T-cell (primary cell): ENCODE data around the gene ZCWPW2. TPM values are rescaled to one million over a fixed set of nuclear protein-coding genes. Genes with fewer than 3 reads are reported as not detected.

Experiments
- ATAC-seq, 4 experiments: fragments of 200-7000 bp in 3 of 4; fragments of 150-1000 bp in 1 of 4; cut with Tn5 transposase; replicated peaks in 1 of 4; 1 replicate in 3 of 4; 2 replicates in 1 of 4; pipeline ENCODE4 v1.10.0; 2021; ENCODE audit warnings: moderate library complexity in 3 of 4, mild to moderate bottlenecking in 2 of 4, moderate number of reproducible peaks in 1 of 4
- CTCF ChIA-PET, 2 donors: fragments of 300-600 bp; sonication (Branson Sonifier 250); formaldehyde crosslinking; loops; one replicate each; lab custom pipeline; 2022; ENCODE audit warnings: antibody characterized with exemption in 2 of 2; lab: Charles Lee
- POLR2A ChIA-PET, 2 donors: fragments of 300-600 bp; sonication (Branson Sonifier 250); formaldehyde crosslinking; loops; one replicate each; lab custom pipeline; 2022; ENCODE audit warnings: antibody characterized with exemption in 2 of 2; lab: Charles Lee
- DNase-seq, 35 experiments: peaks; one replicate each; pipeline versions ENCODE4 v3.0.0 to v3.0.0-alpha.2; 2013 to 2023
- H3K27ac ChIP-seq: one replicate; pipeline ENCODE4 v1.5.1; 2013; ENCODE audit warnings: low read length
- H3K27me3 ChIP-seq, 2 experiments: replicated peaks in 1 of 2; 1 replicate in 1 of 2; 2 replicates in 1 of 2; pipeline versions ENCODE4 v1.6.1 to v1.7.0; 2013; ENCODE audit warnings: low read length in 1 of 2, mixed read lengths in 1 of 2; ENCODE audit not compliant: control insufficient read depth in 2 of 2, insufficient read depth in 2 of 2; ENCODE audit errors: extremely low read depth in 1 of 2
- H3K36me3 ChIP-seq, 2 donors: 1 replicate in 1 of 2; 2 replicates in 1 of 2; pipeline versions ENCODE4 v1.6.1 to v1.7.0; 2013; ENCODE audit warnings: low read length in 1 of 2; ENCODE audit not compliant: control insufficient read depth in 2 of 2, insufficient read depth in 1 of 2; ENCODE audit errors: extremely low read depth in 1 of 2
- H3K4me1 ChIP-seq, 2 experiments: 1 replicate in 1 of 2; 2 replicates in 1 of 2; pipeline versions ENCODE4 v1.6.1 to v1.7.0; 2013; ENCODE audit warnings: low read length in 2 of 2, mixed read lengths in 1 of 2; ENCODE audit not compliant: insufficient read depth in 2 of 2, control insufficient read depth in 1 of 2; ENCODE audit errors: extremely low read depth in 1 of 2
- H3K4me3 ChIP-seq, 2 donors: 1 replicate in 1 of 2; 2 replicates in 1 of 2; pipeline versions ENCODE4 v1.5.1 to v1.7.0; 2013; ENCODE audit warnings: mild to moderate bottlenecking in 2 of 2, low read length in 1 of 2, moderate library complexity in 1 of 2; ENCODE audit not compliant: control insufficient read depth in 1 of 2; ENCODE audit errors: extremely low read depth in 1 of 2
- H3K9me3 ChIP-seq: 2 replicates; pipeline ENCODE4 v1.7.0; 2013
- H3K27ac Mint-ChIP-seq, 2 donors: one replicate each; pipeline ENCODE4 v1.8.0; 2020 to 2021; ENCODE audit warnings: mild to moderate bottlenecking in 2 of 2, mixed read lengths in 2 of 2
- H3K27me3 Mint-ChIP-seq, 2 donors: one replicate each; pipeline ENCODE4 v1.8.0; 2021 to 2022; ENCODE audit warnings: mixed read lengths in 2 of 2
- H3K36me3 Mint-ChIP-seq: one replicate; pipeline ENCODE4 v1.8.0; 2021; ENCODE audit warnings: mixed read lengths
- H3K4me1 Mint-ChIP-seq, 3 donors: one replicate each; pipeline ENCODE4 v1.8.0; 2020 to 2022; ENCODE audit warnings: mixed read lengths in 3 of 3, mild to moderate bottlenecking in 1 of 3
- H3K4me3 Mint-ChIP-seq, 3 donors: one replicate each; pipeline ENCODE4 v1.8.0; 2020 to 2022; ENCODE audit warnings: mild to moderate bottlenecking in 3 of 3, mixed read lengths in 3 of 3, moderate library complexity in 3 of 3
- H3K9me3 Mint-ChIP-seq, 3 donors: one replicate each; pipeline ENCODE4 v1.8.0; 2020 to 2022; ENCODE audit warnings: mixed read lengths in 3 of 3
- WGBS: methylation state at CpG from one replicate; pipeline ENCODE4 v1.1.5; 2013; ENCODE audit warnings: missing lambda C conversion rate; ENCODE audit not compliant: insufficient coverage; 5-methylcytosine and 5-hydroxymethylcytosine counted together
- total RNA-seq, 35 experiments: library from RNA in 6 of 35; stranded (reverse) in 6 of 35; fragments of 120-200 nt in 1 of 35; gene quantifications; one replicate each; pipeline versions ENCODE4 v1.2.1 to v1.2.4 and lab custom pipeline; 2013 to 2026

ZCWPW2 gene
- total RNA-seq, 5 donors from 2014 or later (not counting 1 experiment from before 2014, with no cell fraction given), result 0.23 to 0.79 (median 0.50) TPM; not detected in 1

- Histone ChIP-seq H3K36me3 (no peaks in the 10 kb centered on the region), H3K4me1 (no peaks in the 10 kb centered on the region), H3K9me3 (no peaks in the 10 kb centered on the region), H3K27ac (no peak overlapping the region), H3K27me3 (no peaks in the 10 kb centered on the region), H3K4me3 (no peak overlapping the region)
- no peak for DNase-seq
- Mint-ChIP-seq H3K27me3 (no peaks in the 10 kb centered on the region), H3K9me3 (peaks cover 15 to 30% (median 20%) of the 10 kb centered on the region in 3 donors), H3K4me3 (no peak overlapping the region), H3K4me1 (no peaks in the 10 kb centered on the region), H3K27ac (no peak overlapping the region), H3K36me3 (no peaks in the 10 kb centered on the region)
- CTCF ChIA-PET, result interaction anchor here in 1 of 2 donors (0.7 kb wide), 1 partner anchor 12 kb away, joined by 5 read pairs; no protein-coding TSS in a partner anchor
- no peak for ATAC-seq
- 39% methylated on average over 2 of the region's 3 CpGs for WGBS
- POLR2A ChIA-PET, result no interaction called here
These were observed 195.7 kb downstream of the ZCWPW2 start for GRCh38 chr3:28544236-28544635.

- CTCF ChIA-PET, result no interaction called here
- H3K4me1 ChIP-seq, result no peaks in the 10 kb centered on the region
- no peak overlapping the region for H3K4me3 ChIP-seq
- H3K9me3 Mint-ChIP-seq, result peaks cover 15 to 30% (median 20%) of the 10 kb centered on the region in 3 donors
- no CpG with 5 or more reads among the region's 1 CpG for WGBS
- no peaks in the 10 kb centered on the region for H3K27me3 Mint-ChIP-seq
- H3K9me3 ChIP-seq, result no peaks in the 10 kb centered on the region
- H3K27me3 ChIP-seq, result no peaks in the 10 kb centered on the region
- H3K4me1 Mint-ChIP-seq, result no peaks in the 10 kb centered on the region
- H3K27ac ChIP-seq, result no peak overlapping the region
- H3K4me3 Mint-ChIP-seq, result no peak overlapping the region
- H3K36me3 ChIP-seq, result no peaks in the 10 kb centered on the region
- POLR2A ChIA-PET, result no interaction called here
- no peak for ATAC-seq
- DNase-seq, result no peak
- no peak overlapping the region for H3K27ac Mint-ChIP-seq
- H3K36me3 Mint-ChIP-seq, result no peaks in the 10 kb centered on the region
These were observed 196.3 kb downstream of the ZCWPW2 start for GRCh38 chr3:28544831-28545230.

- H3K4me1 ChIP-seq, result no peaks in the 10 kb centered on the region
- no peaks in the 10 kb centered on the region for H3K27me3 Mint-ChIP-seq
- H3K36me3 ChIP-seq, result no peaks in the 10 kb centered on the region
- H3K27ac ChIP-seq, result no peak overlapping the region
- 100% methylated on average over 1 of the region's 2 CpGs for WGBS
- no peak overlapping the region for H3K27ac Mint-ChIP-seq
- no peak overlapping the region for H3K4me3 Mint-ChIP-seq
- no peak for DNase-seq
- H3K9me3 Mint-ChIP-seq, result peaks cover 2 to 12% (median 10%) of the 10 kb centered on the region in 3 donors
- no peaks in the 10 kb centered on the region for H3K36me3 Mint-ChIP-seq
- CTCF ChIA-PET, result interaction anchor here in 1 of 2 donors (0.6 kb wide), 1 partner anchor 40 kb away, joined by 3 read pairs; no protein-coding TSS in a partner anchor
- no peak overlapping the region for H3K4me3 ChIP-seq
- no peak for ATAC-seq
- H3K27me3 ChIP-seq, result no peaks in the 10 kb centered on the region
- no peaks in the 10 kb centered on the region for H3K4me1 Mint-ChIP-seq
- no peaks in the 10 kb centered on the region for H3K9me3 ChIP-seq
- POLR2A ChIA-PET, result no interaction called here
These were observed 199.2 kb downstream of the ZCWPW2 start for GRCh38 chr3:28547677-28548076.

GRCh38 chr3:28553175-28553574 lies 204.7 kb downstream of the ZCWPW2 start:
- no peaks in the 10 kb centered on the region for H3K4me1 Mint-ChIP-seq
- no peak for ATAC-seq
- H3K4me1 ChIP-seq, result no peaks in the 10 kb centered on the region
- no peak overlapping the region for H3K4me3 Mint-ChIP-seq
- H3K36me3 ChIP-seq, result no peaks in the 10 kb centered on the region
- CTCF ChIA-PET, result interaction anchor here in 1 of 2 donors (0.6 kb wide), 1 partner anchor 967 kb away, joined by 6 read pairs; no protein-coding TSS in a partner anchor
- no peak for DNase-seq
- WGBS, result no CpG with 5 or more reads among the region's 3 CpGs
- H3K9me3 ChIP-seq, result no peaks in the 10 kb centered on the region
- H3K27me3 Mint-ChIP-seq, result peaks cover 0 to 1% of the 10 kb centered on the region in 2 donors
- POLR2A ChIA-PET, result no interaction called here
- no peaks in the 10 kb centered on the region for H3K36me3 Mint-ChIP-seq
- H3K4me3 ChIP-seq, result no peak overlapping the region
- H3K27me3 ChIP-seq, result no peaks in the 10 kb centered on the region
- H3K9me3 Mint-ChIP-seq, result peaks cover 2 to 7% (median 4%) of the 10 kb centered on the region in 3 donors
- no peak overlapping the region for H3K27ac ChIP-seq
- no peak overlapping the region for H3K27ac Mint-ChIP-seq

GRCh38 chr3:28556195-28556594 lies 207.7 kb downstream of the ZCWPW2 start:
- CTCF ChIA-PET, result interaction anchor here in 1 of 2 donors (0.6 to 0.7 kb wide), 2 partner anchors 12 to 30 kb away, joined by 4 to 5 read pairs; no protein-coding TSS in a partner anchor
- Mint-ChIP-seq H3K27ac (no peak overlapping the region), H3K9me3 (peaks cover 0 to 4% (median 0%) of the 10 kb centered on the region in 3 donors), H3K4me1 (no peaks in the 10 kb centered on the region), H3K27me3 (peaks cover 0 to 5% of the 10 kb centered on the region in 2 donors), H3K4me3 (no peak overlapping the region), H3K36me3 (no peaks in the 10 kb centered on the region)
- ATAC-seq (no peak), DNase-seq (no peak)
- no CpG with 5 or more reads among the region's 1 CpG for WGBS
- Histone ChIP-seq H3K4me3 (no peak overlapping the region), H3K4me1 (no peaks in the 10 kb centered on the region), H3K27ac (no peak overlapping the region), H3K9me3 (no peaks in the 10 kb centered on the region), H3K36me3 (no peaks in the 10 kb centered on the region), H3K27me3 (no peaks in the 10 kb centered on the region)
- POLR2A ChIA-PET, result interaction anchor here in 1 of 2 donors (0.6 kb wide), 2 partner anchors 742 to 772 kb away, joined by 3 to 7 read pairs; no protein-coding TSS in a partner anchor

- Histone ChIP-seq H3K27me3 (no peaks in the 10 kb centered on the region), H3K4me3 (no peak overlapping the region), H3K27ac (no peak overlapping the region), H3K4me1 (no peaks in the 10 kb centered on the region), H3K36me3 (no peaks in the 10 kb centered on the region), H3K9me3 (no peaks in the 10 kb centered on the region)
- ATAC-seq (no peak), DNase-seq (no peak)
- Mint-ChIP-seq H3K9me3 (peaks cover 0 to 3% (median 0%) of the 10 kb centered on the region in 3 donors), H3K36me3 (no peaks in the 10 kb centered on the region), H3K4me1 (no peaks in the 10 kb centered on the region), H3K27me3 (peaks cover 0 to 5% of the 10 kb centered on the region in 2 donors), H3K27ac (no peak overlapping the region), H3K4me3 (no peak overlapping the region)
- no CpG with 5 or more reads among the region's 1 CpG for WGBS
- POLR2A ChIA-PET, result no interaction called here
- CTCF ChIA-PET, result no interaction called here
These were observed 215.7 kb downstream of the ZCWPW2 start for GRCh38 chr3:28564211-28564610.
